ENCODE data around the gene TOP2B. TPM values are rescaled to one million over a fixed set of nuclear protein-coding genes. Genes with fewer than 3 reads are reported as not detected.

TOP2B gene
- total RNA-seq, 1 donor from 2014 or later: 43.2 TPM

GRCh38 chr3:25683410-25683809, 18.7 kb upstream of the TOP2B start:
- no peaks in the 10 kb centered on the region for H3K27me3 ChIP-seq (ENCODE audit: control insufficient read depth, insufficient read depth, low read length)
- H3K36me3 ChIP-seq (ENCODE audit: control insufficient read depth, insufficient read depth, low read length): no peaks in the 10 kb centered on the region
- TF ChIP-seq, protein P1, sequence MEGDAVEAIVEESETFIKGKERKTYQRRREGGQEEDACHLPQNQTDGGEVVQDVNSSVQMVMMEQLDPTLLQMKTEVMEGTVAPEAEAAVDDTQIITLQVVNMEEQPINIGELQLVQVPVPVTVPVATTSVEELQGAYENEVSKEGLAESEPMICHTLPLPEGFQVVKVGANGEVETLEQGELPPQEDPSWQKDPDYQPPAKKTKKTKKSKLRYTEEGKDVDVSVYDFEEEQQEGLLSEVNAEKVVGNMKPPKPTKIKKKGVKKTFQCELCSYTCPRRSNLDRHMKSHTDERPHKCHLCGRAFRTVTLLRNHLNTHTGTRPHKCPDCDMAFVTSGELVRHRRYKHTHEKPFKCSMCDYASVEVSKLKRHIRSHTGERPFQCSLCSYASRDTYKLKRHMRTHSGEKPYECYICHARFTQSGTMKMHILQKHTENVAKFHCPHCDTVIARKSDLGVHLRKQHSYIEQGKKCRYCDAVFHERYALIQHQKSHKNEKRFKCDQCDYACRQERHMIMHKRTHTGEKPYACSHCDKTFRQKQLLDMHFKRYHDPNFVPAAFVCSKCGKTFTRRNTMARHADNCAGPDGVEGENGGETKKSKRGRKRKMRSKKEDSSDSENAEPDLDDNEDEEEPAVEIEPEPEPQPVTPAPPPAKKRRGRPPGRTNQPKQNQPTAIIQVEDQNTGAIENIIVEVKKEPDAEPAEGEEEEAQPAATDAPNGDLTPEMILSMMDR (IDR thresholded peaks at IDR 0.05; ENCODE audit: insufficient read depth, low read length, severe bottlenecking): no peak
- no peak for DNase-seq (ENCODE audit: low read depth)
- FAIRE-seq: no peak
- no peak overlapping the region for H3K4me3 ChIP-seq (ENCODE audit: low read depth, low read length)

GRCh38 chr3:25679642-25680302, 15.1 kb upstream of the TOP2B start:
- DNase-seq (ENCODE audit: low read depth) (no peak), FAIRE-seq (no peak)
- TF ChIP-seq, protein P1 (IDR thresholded peaks at IDR 0.05; ENCODE audit: insufficient read depth, low read length, severe bottlenecking): no peak
- Histone ChIP-seq H3K4me3 (ENCODE audit: low read depth, low read length) (no peak overlapping the region), H3K36me3 (ENCODE audit: control insufficient read depth, insufficient read depth, low read length) (no peaks in the 10 kb centered on the region), H3K27me3 (ENCODE audit: control insufficient read depth, insufficient read depth, low read length) (no peaks in the 10 kb centered on the region)

GRCh38 chr3:25679166-25679565, 14.5 kb upstream of the TOP2B start:
- Histone ChIP-seq H3K4me3 (ENCODE audit: low read depth, low read length) (no peak overlapping the region), H3K36me3 (ENCODE audit: control insufficient read depth, insufficient read depth, low read length) (no peaks in the 10 kb centered on the region), H3K27me3 (ENCODE audit: control insufficient read depth, insufficient read depth, low read length) (no peaks in the 10 kb centered on the region)
- TF ChIP-seq, protein P1 (IDR thresholded peaks at IDR 0.05; ENCODE audit: insufficient read depth, low read length, severe bottlenecking): no peak
- FAIRE-seq (no peak), DNase-seq (ENCODE audit: low read depth) (no peak)

DNA sequence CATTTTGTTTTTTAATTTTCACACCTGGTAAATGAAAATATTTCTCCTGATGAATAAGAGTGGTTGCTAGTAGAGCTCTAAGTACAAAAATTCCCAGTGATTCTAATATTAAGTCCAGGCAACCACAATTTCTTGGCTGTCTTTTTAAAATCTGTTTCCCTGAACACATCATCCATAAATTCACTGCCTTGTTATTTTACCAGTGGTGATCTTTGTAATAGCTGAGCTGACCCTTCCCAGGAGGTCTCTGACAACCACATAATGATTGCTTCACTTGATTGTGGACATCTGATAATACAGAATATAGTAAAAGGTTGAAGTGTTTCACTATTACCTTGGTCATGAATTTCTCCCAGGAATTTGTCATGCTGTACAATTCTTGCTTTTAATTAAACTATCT, 13.9 kb upstream of the TOP2B start:
- Histone ChIP-seq H3K4me3 (ENCODE audit: low read depth, low read length) (no peak overlapping the region), H3K27me3 (ENCODE audit: control insufficient read depth, insufficient read depth, low read length) (no peaks in the 10 kb centered on the region), H3K36me3 (ENCODE audit: control insufficient read depth, insufficient read depth, low read length) (no peaks in the 10 kb centered on the region)
- DNase-seq (ENCODE audit: low read depth) (no peak), FAIRE-seq (no peak)
- TF ChIP-seq, protein P1 (IDR thresholded peaks at IDR 0.05; ENCODE audit: insufficient read depth, low read length, severe bottlenecking): no peak

- no peaks in the 10 kb centered on the region for H3K36me3 ChIP-seq (ENCODE audit: control insufficient read depth, insufficient read depth, low read length)
- TF ChIP-seq, protein P1 (IDR thresholded peaks at IDR 0.05; ENCODE audit: insufficient read depth, low read length, severe bottlenecking): no peak
- H3K4me3 ChIP-seq (ENCODE audit: low read depth, low read length): no peak overlapping the region
- no peak for FAIRE-seq
- no peak for DNase-seq (ENCODE audit: low read depth)
- H3K27me3 ChIP-seq (ENCODE audit: control insufficient read depth, insufficient read depth, low read length): no peaks in the 10 kb centered on the region
Observed at GRCh38 chr3:25677121-25677520, 12.4 kb upstream of the TOP2B start.

DNA sequence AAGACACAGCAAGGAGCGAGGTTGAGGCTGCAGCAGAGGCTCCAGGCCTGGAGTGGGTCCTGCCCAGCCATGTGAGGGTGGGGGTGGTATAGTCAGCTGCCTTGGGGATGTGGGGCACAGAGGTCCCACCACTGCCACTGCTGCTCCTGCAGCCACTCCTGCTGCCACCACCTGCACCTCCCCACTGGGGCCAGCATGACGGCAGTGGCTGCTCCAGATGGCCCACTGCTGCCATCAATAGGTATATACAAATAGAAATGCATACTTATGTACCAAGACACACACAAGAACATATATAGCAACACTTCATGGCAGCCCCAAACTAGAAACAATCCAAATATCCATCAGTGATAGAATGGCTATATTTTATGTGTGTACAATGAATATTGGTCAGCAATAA, 10.0 kb upstream of the TOP2B start:
- TF ChIP-seq, protein P1 (IDR thresholded peaks at IDR 0.05; ENCODE audit: insufficient read depth, low read length, severe bottlenecking): no peak
- Histone ChIP-seq H3K36me3 (ENCODE audit: control insufficient read depth, insufficient read depth, low read length) (no peaks in the 10 kb centered on the region), H3K4me3 (ENCODE audit: low read depth, low read length) (no peak overlapping the region), H3K27me3 (ENCODE audit: control insufficient read depth, insufficient read depth, low read length) (no peaks in the 10 kb centered on the region)
- no peak for DNase-seq (ENCODE audit: low read depth)
- no peak for FAIRE-seq

Measured in bronchial epithelial cell (primary cell).